Measurements from ENCODE around the gene DHX58.

DNA sequence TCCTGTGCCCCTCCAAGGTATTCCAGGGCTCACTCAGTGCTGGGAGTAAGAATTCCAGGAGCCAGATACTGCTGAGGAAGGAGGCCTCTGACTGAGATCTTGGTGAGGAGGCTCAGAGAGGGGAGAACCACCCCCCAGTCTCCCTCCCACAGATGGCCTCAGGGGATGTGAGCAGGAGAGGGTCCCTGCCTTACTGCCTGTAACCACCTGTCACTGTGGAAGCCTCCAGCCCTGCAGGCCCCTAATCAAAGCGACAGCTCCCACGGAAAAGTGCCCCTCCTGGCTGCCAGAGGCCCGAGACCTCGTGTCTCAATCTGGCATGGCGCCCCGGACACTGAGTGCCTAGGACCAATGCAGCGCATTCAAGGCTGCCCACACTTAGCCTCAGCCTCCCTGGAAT is 54.5 kb downstream of the DHX58 start:
- no peak for TF ChIP-seq POLR2A (IDR thresholded peaks at IDR 0.05)
- TF ChIP-seq, protein P1, sequence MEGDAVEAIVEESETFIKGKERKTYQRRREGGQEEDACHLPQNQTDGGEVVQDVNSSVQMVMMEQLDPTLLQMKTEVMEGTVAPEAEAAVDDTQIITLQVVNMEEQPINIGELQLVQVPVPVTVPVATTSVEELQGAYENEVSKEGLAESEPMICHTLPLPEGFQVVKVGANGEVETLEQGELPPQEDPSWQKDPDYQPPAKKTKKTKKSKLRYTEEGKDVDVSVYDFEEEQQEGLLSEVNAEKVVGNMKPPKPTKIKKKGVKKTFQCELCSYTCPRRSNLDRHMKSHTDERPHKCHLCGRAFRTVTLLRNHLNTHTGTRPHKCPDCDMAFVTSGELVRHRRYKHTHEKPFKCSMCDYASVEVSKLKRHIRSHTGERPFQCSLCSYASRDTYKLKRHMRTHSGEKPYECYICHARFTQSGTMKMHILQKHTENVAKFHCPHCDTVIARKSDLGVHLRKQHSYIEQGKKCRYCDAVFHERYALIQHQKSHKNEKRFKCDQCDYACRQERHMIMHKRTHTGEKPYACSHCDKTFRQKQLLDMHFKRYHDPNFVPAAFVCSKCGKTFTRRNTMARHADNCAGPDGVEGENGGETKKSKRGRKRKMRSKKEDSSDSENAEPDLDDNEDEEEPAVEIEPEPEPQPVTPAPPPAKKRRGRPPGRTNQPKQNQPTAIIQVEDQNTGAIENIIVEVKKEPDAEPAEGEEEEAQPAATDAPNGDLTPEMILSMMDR (IDR thresholded peaks at IDR 0.05 in 4 of 5, conservative IDR thresholded peaks at IDR 0.05 in 1 of 5) = no peak

Data from gastrocnemius medialis (tissue), 4 donors.